ENCODE data around the gene HDAC11.

HDAC11 gene

DNA sequence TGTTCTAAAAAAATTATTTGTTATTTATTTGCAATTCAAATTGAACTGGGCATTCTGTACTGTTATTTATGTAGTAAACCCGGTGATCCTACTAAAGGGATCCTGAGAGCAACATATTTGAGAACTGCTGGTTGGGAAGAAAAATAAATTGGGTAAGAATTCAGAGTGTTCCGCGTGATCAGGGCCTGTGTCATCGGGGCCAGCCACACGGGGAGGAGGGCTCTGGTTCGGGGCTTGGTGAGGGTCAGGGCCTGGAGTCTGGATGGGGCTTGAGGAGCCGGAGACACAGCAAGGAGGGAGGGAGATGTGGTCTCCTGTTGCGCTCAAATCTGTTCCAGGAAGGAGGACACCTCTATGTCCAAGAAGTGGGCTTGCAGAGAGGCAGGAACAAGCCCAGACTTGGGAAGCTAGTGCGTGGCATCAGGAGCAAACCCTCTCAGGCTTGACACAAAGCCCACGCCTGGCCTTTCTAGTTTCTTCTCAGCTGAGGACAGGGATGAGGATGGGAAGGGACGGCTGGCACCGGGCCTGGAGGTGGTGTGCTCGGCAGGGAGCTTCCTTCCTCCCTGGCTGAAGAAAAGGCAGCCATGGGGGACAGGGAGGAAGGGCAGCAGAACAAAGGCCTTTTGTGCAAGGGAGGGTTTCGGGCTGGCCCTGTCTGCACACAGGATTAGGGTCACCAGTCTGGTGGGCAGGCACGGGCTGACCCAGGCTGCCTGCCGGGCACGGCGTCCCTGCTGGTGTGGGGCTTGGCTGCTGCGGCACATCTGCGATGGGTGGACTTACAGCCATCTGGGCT, 45.9 kb downstream of the HDAC11 start:
- DNase-seq (ENCODE audit: low spot score) = no peak

- DNase-seq (ENCODE audit: low spot score) = no peak
Measured at GRCh38 chr3:13526626-13526949, 46.5 kb downstream of the HDAC11 start.

GRCh38 chr3:13528217-13528867, 48.2 kb downstream of the HDAC11 start:
- no peak for DNase-seq (ENCODE audit: low spot score)

GRCh38 chr3:13529196-13530112, 49.3 kb downstream of the HDAC11 start:
- no peak for DNase-seq (ENCODE audit: low spot score)

DNA sequence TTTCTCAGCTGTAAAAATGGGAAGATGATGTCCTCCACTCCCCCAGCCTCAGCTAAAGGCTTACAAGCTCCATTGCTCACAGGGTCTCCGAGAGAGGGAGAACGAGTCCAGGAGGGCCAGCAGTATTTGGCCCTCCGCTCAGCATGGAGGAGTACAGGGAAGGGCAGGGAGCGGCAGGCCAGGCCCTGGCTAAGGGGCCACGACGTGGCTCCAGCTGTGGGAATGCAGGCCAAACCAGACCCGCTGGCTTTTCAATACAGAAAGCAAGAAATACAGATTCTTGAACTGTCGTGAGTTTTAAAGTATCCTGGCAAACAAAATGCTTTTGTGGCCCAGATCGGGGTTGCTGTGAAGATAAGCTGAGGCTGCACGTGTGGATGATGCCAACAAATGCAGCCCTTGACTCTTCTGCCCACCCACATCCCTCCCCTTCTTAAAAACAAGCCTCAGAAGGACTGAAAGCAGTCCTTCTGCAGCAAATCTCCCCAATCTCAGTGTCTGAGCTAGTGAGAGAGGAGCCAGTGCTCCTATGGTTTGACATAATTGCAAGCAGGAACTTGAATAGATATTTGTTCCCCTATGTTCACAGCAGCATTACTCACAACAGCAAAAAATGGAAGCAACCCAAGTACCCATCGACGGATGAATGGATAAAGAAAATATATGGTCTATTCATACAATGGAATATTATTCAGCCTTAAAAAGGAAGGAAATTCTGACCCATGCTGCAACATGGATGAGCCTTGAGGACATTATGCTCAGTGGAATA, 50.3 kb downstream of the HDAC11 start:
- DNase-seq (ENCODE audit: low spot score) = no peak

- DNase-seq (ENCODE audit: low spot score) = no peak
Measured at GRCh38 chr3:13532085-13532484, 52.0 kb downstream of the HDAC11 start.

- DNase-seq (ENCODE audit: low spot score) = no peak
Measured at GRCh38 chr3:13532631-13533030, 52.5 kb downstream of the HDAC11 start.

DNA sequence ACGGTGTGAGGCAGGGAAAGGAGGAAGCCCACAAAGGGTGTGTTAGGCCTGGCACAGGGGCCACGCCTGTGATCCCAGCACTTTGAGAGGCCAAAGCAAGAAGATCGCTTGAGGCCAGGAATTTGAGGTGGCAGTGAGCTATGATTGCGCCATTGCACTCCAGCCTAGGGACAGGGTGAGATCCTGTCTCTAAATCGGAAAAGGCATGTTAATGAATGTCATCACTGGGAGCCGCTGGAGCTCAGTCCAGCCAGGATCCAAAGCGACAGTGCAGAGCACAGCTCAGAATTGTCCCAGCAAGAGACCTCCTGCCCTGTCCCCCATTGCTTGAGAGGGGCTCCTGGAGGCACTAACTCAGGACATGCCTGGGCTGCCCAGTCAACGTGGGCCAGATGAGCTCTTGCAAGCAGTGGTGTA, 53.8 kb downstream of the HDAC11 start:
- no peak for DNase-seq (ENCODE audit: low spot score)

GRCh38 chr3:13535526-13535875, 55.4 kb downstream of the HDAC11 start:
- DNase-seq (ENCODE audit: low spot score) = no peak

- peak; percentile 24 for DNase-seq (ENCODE audit: low spot score)
Measured at GRCh38 chr3:13535905-13536304, 55.8 kb downstream of the HDAC11 start.

DNA sequence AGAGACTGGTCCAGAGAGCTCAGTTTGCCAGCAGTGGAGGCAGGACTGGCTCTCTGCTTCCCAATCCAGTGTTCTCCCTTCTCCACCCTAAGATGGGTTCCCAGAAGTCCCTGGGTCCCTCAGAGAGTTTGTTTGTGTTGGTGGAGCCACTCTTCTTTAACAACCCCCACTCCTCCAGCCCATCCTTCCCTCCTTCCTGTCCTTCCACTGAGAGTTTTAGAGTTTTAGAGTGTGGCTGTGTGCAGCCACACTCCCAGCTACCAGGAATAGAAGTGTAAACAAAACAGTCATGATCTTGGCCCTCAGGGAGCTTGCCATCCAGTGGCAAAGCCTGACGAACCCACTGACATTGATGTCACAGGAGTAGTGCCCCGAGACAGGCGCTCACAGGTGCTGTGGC, 56.3 kb downstream of the HDAC11 start:
- no peak for DNase-seq (ENCODE audit: low spot score)

GRCh38 chr3:13536832-13537231, 56.7 kb downstream of the HDAC11 start:
- DNase-seq (ENCODE audit: low spot score) = no peak

GRCh38 chr3:13537244-13537908, 57.3 kb downstream of the HDAC11 start:
- DNase-seq (ENCODE audit: low spot score) = no peak

GRCh38 chr3:13537909-13538296, 57.8 kb downstream of the HDAC11 start:
- no peak for DNase-seq (ENCODE audit: low spot score)

DNA sequence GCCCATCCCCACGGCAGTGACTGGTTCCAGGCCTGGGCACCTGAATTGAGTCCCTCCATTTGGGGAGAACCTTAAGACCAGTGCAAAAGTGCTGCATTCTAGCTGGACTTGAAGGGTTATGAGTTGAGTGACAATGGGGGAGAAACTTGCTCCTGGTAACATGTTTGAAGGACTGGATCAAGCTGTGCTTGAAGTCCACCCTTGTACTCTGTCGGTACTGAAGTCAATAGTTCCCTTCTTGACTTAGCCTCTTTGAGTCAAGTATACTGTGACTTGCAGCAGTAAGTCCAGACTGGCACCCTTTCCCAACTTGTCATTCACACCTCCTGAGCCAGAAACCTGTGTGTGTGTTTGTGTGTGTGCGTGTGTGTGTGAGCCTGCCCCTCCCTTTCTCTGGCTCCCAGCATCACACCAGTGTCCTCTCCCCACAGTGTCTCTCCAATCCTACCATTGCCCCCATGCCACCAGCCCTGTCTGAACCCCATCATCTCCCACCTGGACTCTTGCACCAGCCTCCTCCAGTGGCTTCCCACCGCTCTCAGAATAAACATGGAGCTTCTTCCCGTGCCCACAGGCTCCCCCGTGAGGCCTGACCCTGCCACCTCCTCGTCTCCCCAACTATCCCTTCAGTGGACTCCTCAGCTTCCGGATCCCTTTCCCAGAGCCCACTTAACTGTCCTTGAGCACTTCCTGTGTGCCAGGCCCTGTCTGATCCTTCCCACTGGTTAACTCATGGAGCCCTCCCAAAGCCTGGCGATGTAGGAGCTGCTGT, 58.6 kb downstream of the HDAC11 start:
- DNase-seq (ENCODE audit: low spot score) = no peak

DNA sequence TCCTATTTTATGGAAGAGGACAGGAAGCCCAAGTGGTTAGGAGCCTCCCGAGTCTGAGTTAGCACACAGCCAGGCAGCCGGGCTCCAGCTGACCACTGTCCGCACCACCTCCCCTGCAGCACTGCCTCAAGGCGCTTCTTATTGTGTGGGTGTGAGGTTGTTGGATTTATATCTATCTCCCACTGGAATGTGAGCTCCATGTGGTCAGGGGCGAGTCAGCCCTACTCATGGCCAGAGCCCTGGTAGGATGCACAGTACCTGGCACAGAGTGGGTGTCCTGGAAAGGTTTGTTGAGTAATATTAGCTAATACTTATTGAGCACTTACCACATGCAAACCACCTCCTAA, 59.2 kb downstream of the HDAC11 start:
- no peak for DNase-seq (ENCODE audit: low spot score)

DNA sequence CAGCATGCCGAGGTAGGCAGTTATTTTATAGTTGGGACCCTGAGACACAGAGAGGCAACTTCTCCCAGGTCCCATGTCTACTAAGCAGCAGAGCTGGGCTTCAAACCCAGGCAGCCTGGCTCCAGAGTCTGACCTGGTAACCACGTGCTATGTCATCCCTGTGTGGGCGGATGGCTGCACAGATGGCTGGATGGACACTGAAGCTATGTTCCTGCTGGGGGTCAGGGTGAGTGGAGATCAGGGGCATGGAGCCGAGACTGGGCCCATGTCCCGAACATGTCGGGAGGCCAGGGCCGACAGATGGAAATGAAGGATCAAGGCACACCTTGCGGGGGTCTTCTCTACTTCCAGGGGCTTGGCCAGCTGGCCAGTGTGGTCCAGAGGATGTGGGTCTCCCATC, 59.6 kb downstream of the HDAC11 start:
- DNase-seq (ENCODE audit: low spot score) = no peak

DNA sequence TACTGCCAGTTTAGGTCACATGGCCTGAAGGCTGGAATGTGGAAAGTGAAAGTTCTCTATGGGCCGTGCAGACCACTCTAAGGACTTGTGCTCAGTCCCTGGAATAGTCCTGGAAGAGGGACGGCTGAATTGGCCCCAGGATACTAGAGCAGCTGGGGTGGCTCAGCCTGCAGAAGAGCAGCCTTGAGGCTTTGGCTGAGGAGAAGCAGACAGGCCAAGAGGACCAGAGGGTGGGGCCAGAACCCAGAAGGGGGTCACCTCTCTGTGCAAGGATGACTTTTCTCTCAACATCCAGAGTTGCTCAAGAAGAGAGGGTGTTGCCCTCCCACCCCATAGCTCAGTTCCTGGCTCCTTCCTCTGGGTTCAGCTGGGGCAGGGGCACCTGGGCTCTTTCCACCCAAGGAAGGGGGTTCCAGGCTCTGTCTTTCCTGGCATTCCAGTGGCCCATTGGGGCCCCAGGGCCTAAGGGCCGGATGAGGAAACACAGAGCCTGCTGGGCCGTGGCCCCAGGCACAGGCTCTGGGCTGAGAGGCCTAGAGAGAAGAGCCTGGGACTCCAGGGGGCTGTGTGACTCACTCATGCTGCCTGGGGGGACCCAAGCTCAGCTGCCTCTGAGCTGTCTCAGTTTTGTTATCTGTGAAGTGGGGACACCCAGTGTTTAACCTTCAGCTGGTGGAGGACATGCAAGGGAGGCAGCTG, 60.3 kb downstream of the HDAC11 start:
- no peak for DNase-seq (ENCODE audit: low spot score)

DNA sequence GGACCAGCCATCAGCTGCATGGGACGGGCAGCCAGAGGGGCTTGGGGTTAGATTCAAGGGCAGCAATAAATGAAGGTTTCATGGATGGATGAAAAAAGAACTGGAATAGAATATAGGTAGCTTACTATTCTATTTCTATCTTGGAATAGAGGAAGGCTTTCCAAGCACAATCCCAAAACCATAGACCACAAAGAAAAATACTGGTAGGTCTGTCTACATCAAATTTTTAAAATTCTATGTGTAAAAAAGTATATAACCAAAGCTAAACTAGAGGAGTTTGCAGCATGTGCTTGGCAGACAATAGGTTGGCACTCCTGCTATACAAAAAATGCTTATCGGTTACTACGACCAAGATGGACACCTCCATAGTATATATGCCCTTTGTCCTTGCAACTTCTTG, 61.6 kb downstream of the HDAC11 start:
- no peak for DNase-seq (ENCODE audit: low spot score)

GRCh38 chr3:13542142-13542541, 62.0 kb downstream of the HDAC11 start:
- no peak for DNase-seq (ENCODE audit: low spot score)
